Thymus (tissue), 11 donors: Measurements from ENCODE around the gene XRCC4. TPM values are rescaled to one million over a fixed set of nuclear protein-coding genes. Genes with fewer than 3 reads are reported as not detected.
"Not testable (repeated sequence)": the region's sequence is repeated elsewhere in the genome, so short reads cannot be mapped to it uniquely, and the experiment has no call there.

Source experiments
- DNase-seq, 9 donors: peaks; one replicate each; pipeline ENCODE4 v3.0.0-alpha.2; 2013; ENCODE audit warnings: low spot score in 9 of 9, low read depth in 6 of 9, missing footprints in 1 of 9
- H3K27ac ChIP-seq, 2 donors: one replicate each; pipeline ENCODE4 v1.5.1; 2013; ENCODE audit warnings: control low read depth in 1 of 2, low read depth in 1 of 2, low read length in 1 of 2, mild to moderate bottlenecking in 1 of 2, moderate library complexity in 1 of 2
- H3K27me3 ChIP-seq, 2 donors: one replicate each; pipeline ENCODE4 v1.5.1; 2013; ENCODE audit warnings: low read length in 1 of 2; ENCODE audit not compliant: control insufficient read depth in 2 of 2, insufficient read depth in 1 of 2
- H3K36me3 ChIP-seq, 2 donors: one replicate each; pipeline ENCODE4 v1.5.1; 2013; ENCODE audit warnings: low read length in 1 of 2, mild to moderate bottlenecking in 1 of 2, moderate library complexity in 1 of 2; ENCODE audit not compliant: control insufficient read depth in 2 of 2, insufficient read depth in 2 of 2
- H3K4me1 ChIP-seq, 2 donors: one replicate each; pipeline ENCODE4 v1.5.1; 2013; ENCODE audit warnings: low read length in 2 of 2; ENCODE audit not compliant: control insufficient read depth in 2 of 2, insufficient read depth in 2 of 2
- H3K4me3 ChIP-seq, 2 donors: one replicate each; pipeline ENCODE4 v1.5.1; 2013; ENCODE audit warnings: low read length in 2 of 2, control low read depth in 1 of 2, mild to moderate bottlenecking in 1 of 2
- H3K9me3 ChIP-seq, 2 donors: one replicate each; pipeline ENCODE4 v1.5.1; 2013; ENCODE audit warnings: low read length in 1 of 2, mild to moderate bottlenecking in 1 of 2; ENCODE audit not compliant: control insufficient read depth in 2 of 2, insufficient read depth in 1 of 2
- WGBS: extraction: QIAGEN DNeasy Blood & Tissue Kit; methylation state at CpG from one replicate; pipeline ENCODE4 v1.1.7; 2013; 5-methylcytosine and 5-hydroxymethylcytosine counted together
- polyA plus RNA-seq: library from polyadenylated mRNA; stranded (reverse); fragments of 200-250 nt; gene quantifications from one replicate; pipeline ENCODE4 v1.2.3, GENCODE V29; 2013
- total RNA-seq: library from RNA; stranded (reverse); fragments of 120-200 nt; gene quantifications from one replicate; pipeline ENCODE4 v1.2.4, GENCODE V29; 2013
- donor health status: healthy.

XRCC4 gene
- total and polyA plus RNA-seq, 2 donors: 12.5 to 21.3 TPM

GRCh38 chr5:83059341-83059740 lies 18.0 kb upstream of the XRCC4 start:
- WGBS: 94% methylated on average over 2 of the region's 2 CpGs
- Histone ChIP-seq H3K4me1 (no peaks in the 10 kb centered on the region), H3K27ac (no peak overlapping the region), H3K36me3 (peaks cover 0 to 36% of the 10 kb centered on the region in 2 donors), H3K27me3 (no peaks in the 10 kb centered on the region), H3K9me3 (no peaks in the 10 kb centered on the region), H3K4me3 (no peak overlapping the region)
- no peak for DNase-seq

- no peak for DNase-seq
- 97% methylated on average over 3 of the region's 3 CpGs for WGBS
- H3K36me3 ChIP-seq: peaks cover 0 to 10% of the 10 kb centered on the region in 2 donors
These were observed 10.7 kb upstream of the XRCC4 start for GRCh38 chr5:83066548-83067110.

GRCh38 chr5:83067377-83067776 lies 10.0 kb upstream of the XRCC4 start:
- not testable (repeated sequence) for H3K27ac ChIP-seq, H3K27me3 ChIP-seq, H3K9me3 ChIP-seq, H3K4me1 ChIP-seq, H3K4me3 ChIP-seq, DNase-seq, H3K36me3 ChIP-seq
- 99% methylated on average over 4 of the region's 4 CpGs for WGBS

More at GRCh38 chr5:83066548-83067110, 10.7 kb upstream of the XRCC4 start:
- Histone ChIP-seq H3K4me1 (peaks cover 0 to 2% of the 10 kb centered on the region in 2 donors), H3K4me3 (no peak overlapping the region), H3K9me3 (no peaks in the 10 kb centered on the region), H3K27me3 (no peaks in the 10 kb centered on the region), H3K27ac (no peak overlapping the region)

- Histone ChIP-seq H3K4me1 (peaks cover 0 to 2% of the 10 kb centered on the region in 2 donors), H3K36me3 (peaks cover 0 to 14% of the 10 kb centered on the region in 2 donors), H3K4me3 (no peak overlapping the region), H3K9me3 (no peaks in the 10 kb centered on the region), H3K27me3 (no peaks in the 10 kb centered on the region), H3K27ac (no peak overlapping the region)
- 93% methylated on average over 2 of the region's 2 CpGs for WGBS
- DNase-seq: no peak
These were observed 8.1 kb upstream of the XRCC4 start for GRCh38 chr5:83069096-83069799.

GRCh38 chr5:83071286-83072051 lies 5.9 kb upstream of the XRCC4 start:
- no peaks in the 10 kb centered on the region for H3K9me3 ChIP-seq
- no peak for DNase-seq
- no peak overlapping the region for H3K27ac ChIP-seq
- H3K27me3 ChIP-seq: no peaks in the 10 kb centered on the region
- WGBS: over 99% methylated on average over 2 of the region's 2 CpGs
- peaks cover 0 to 7% of the 10 kb centered on the region in 2 donors for H3K36me3 ChIP-seq
- no peak overlapping the region for H3K4me3 ChIP-seq
- peaks cover 0 to 2% of the 10 kb centered on the region in 2 donors for H3K4me1 ChIP-seq

GRCh38 chr5:83072966-83073365 lies 4.4 kb upstream of the XRCC4 start:
- WGBS: 98% methylated on average over 6 of the region's 6 CpGs
- H3K27me3 ChIP-seq: no peaks in the 10 kb centered on the region
- no peak overlapping the region for H3K27ac ChIP-seq
- no peak overlapping the region for H3K4me3 ChIP-seq
- peaks cover 4% of the 10 kb centered on the region in 2 donors for H3K4me1 ChIP-seq
- H3K9me3 ChIP-seq: peaks cover 0 to 3% of the 10 kb centered on the region in 2 donors
- peaks cover 0 to 7% of the 10 kb centered on the region in 2 donors for H3K36me3 ChIP-seq
- no peak for DNase-seq

- Histone ChIP-seq H3K4me1 (peaks cover 4 to 6% of the 10 kb centered on the region in 2 donors), H3K4me3 (peak overlapping the region; percentile 99 to 100), H3K27ac (peak overlapping the region; percentile 89 to 93), H3K27me3 (no peaks in the 10 kb centered on the region), H3K9me3 (peaks cover 0 to 3% of the 10 kb centered on the region in 2 donors), H3K36me3 (peaks cover 0 to 7% of the 10 kb centered on the region in 2 donors)
- 3% methylated on average over 14 of the region's 14 CpGs for WGBS
- peak in 1 of 9 donors; percentile 18 for DNase-seq
These were observed 415 bp downstream of the XRCC4 start for GRCh38 chr5:83077662-83078261.

GRCh38 chr5:83082750-83083149 lies 5.4 kb downstream of the XRCC4 start:
- Histone ChIP-seq H3K36me3 (no peaks in the 10 kb centered on the region), H3K4me1 (peaks cover 2 to 4% of the 10 kb centered on the region in 2 donors), H3K9me3 (no peaks in the 10 kb centered on the region), H3K27ac (no peak overlapping the region), H3K27me3 (no peaks in the 10 kb centered on the region), H3K4me3 (no peak overlapping the region)
- no peak for DNase-seq

GRCh38 chr5:83084336-83084735 lies 7.0 kb downstream of the XRCC4 start:
- Histone ChIP-seq H3K36me3 (no peaks in the 10 kb centered on the region), H3K4me3 (no peak overlapping the region), H3K27me3 (no peaks in the 10 kb centered on the region), H3K9me3 (no peaks in the 10 kb centered on the region), H3K4me1 (no peaks in the 10 kb centered on the region), H3K27ac (no peak overlapping the region)
- 98% methylated on average over 2 of the region's 2 CpGs for WGBS
- no peak for DNase-seq
